H7 (cell line): ENCODE results near the gene ELMOD1. TPM values are rescaled to one million over a fixed set of nuclear protein-coding genes. Genes with fewer than 3 reads are reported as not detected.
"Not testable (repeated sequence)": the region's sequence is repeated elsewhere in the genome, so short reads cannot be mapped to it uniquely, and the experiment has no call there.

Source experiments
- DNase-seq: peaks from one replicate; pipeline ENCODE4 v3.0.0; 2012
- H3K27me3 ChIP-seq: 2 replicates; pipeline ENCODE4 v1.6.0; 2011; ENCODE audit warnings: mild to moderate bottlenecking, low read length; ENCODE audit not compliant: control insufficient read depth, insufficient read depth
- H3K36me3 ChIP-seq: replicated peaks from 2 replicates; pipeline ENCODE4 v1.5.1; 2011; ENCODE audit warnings: low read length; ENCODE audit not compliant: control insufficient read depth, insufficient read depth
- H3K4me3 ChIP-seq: 2 replicates; pipeline ENCODE4 v1.5.1; 2011; ENCODE audit warnings: low read depth, mild to moderate bottlenecking, control low read depth, low read length, moderate library complexity; ENCODE audit not compliant: insufficient read depth
- total RNA-seq: library from RNA; depleted of rRNA; stranded (reverse); fragments of >200 nt; shearing (Covaris generic); gene quantifications from 2 replicates; pipeline ENCODE4 v1.2.3, GENCODE V29; 2014

Gene ELMOD1
- total RNA-seq, 1 experiment from 2014 or later: 0.07 TPM

DNA sequence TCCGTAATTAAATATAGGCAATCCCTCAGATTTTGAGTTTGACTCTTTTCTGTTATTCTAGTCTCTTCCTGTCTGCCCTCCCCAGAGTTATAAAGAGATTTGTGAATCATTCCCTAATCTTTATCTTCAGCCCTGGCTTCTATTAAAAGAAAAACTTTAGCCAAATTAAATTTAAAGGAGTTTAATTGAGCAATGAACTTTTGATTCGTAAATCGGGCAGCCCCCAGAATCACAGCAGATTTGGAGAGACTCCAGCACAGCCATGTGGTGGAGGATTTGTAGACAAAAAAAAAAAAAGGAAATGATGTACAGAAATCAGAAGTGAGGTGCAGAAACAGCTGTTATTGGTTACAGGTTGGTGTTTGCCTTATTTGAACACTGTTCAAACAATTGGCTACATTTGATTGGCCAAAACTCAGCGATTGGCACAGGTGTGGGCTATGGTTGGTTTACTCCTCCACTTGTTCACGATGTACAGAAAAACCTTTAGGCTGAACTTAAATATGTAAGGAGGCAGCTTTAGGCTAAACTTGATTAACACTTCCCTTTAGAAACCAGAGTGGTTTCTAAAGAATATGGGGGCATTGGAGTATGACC lies 23.1 kb upstream of the ELMOD1 start:
- Histone ChIP-seq H3K4me3 (no peak overlapping the region), H3K27me3 (no peaks in the 10 kb centered on the region), H3K36me3 (no peaks in the 10 kb centered on the region)
- DNase-seq: no peak

- Histone ChIP-seq H3K27me3 (no peaks in the 10 kb centered on the region), H3K36me3 (no peaks in the 10 kb centered on the region), H3K4me3 (no peak overlapping the region)
- DNase-seq: no peak
Measured at GRCh38 chr11:107570015-107570414, 20.9 kb upstream of the ELMOD1 start.

DNA sequence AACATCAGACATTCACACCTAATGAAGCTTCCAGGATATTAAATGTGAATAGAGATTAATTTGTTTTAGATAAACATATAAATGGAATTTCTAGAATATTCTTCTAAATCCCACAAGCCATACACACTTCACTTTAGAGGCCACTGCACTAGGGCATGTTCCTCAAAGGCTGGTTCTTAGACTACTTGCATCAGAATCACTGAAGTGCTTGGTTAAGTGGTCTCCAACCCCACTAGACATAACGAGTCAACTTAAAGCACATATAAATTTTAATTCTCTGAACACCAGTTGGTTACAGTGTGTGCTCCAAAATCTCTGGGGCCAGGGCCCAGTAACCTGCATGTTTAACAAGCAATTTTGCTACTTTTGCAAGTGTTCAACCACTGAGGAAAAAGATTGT lies 17.5 kb upstream of the ELMOD1 start:
- Histone ChIP-seq H3K36me3 (no peaks in the 10 kb centered on the region), H3K4me3 (no peak overlapping the region), H3K27me3 (no peaks in the 10 kb centered on the region)
- no peak for DNase-seq

DNA sequence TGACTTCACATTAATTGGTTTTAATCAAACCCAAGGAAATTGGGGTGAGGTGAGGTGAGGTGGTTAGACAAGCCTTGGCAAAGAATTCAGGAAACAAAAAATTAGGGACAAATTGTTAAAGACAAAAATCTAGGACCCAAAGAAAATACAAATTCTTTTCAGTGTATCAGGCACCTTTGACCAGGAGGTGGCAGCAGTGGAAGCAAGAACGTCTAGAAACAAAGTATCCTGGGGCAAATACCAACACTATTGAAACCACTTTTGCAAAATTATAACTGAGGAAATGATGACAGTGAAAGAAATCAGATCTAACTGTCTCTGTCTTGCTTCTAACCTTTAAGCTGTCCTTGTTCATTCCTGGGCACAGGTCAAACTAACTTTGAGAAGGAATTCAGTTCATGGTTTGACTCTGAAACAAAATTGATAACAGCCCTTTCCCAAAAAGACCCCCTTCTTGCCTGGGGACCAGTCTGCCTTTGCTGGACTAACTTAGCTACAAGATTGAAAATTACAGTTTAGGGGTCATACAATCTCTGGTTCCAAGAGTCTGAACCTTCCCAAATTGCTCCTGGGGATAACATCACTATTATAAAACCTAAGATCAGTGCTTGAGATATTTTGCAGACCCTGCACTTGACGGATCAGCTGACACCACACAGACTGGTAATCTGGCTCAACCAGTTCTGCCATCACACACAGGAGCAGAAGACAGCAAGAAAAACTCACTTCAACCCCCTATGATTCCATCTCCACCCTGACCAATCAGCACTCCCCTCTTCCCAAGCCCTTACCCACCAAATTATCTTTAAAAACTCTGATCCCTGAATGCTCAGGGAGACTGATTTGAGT lies 14.2 kb upstream of the ELMOD1 start:
- not testable (repeated sequence) for H3K36me3 ChIP-seq, H3K4me3 ChIP-seq, H3K27me3 ChIP-seq
- DNase-seq: peak; percentile 56

GRCh38 chr11:107577346-107577711 lies 13.6 kb upstream of the ELMOD1 start:
- DNase-seq: no peak
- Histone ChIP-seq H3K4me3 (no peak overlapping the region), H3K36me3 (no peaks in the 10 kb centered on the region), H3K27me3 (no peaks in the 10 kb centered on the region)

DNA sequence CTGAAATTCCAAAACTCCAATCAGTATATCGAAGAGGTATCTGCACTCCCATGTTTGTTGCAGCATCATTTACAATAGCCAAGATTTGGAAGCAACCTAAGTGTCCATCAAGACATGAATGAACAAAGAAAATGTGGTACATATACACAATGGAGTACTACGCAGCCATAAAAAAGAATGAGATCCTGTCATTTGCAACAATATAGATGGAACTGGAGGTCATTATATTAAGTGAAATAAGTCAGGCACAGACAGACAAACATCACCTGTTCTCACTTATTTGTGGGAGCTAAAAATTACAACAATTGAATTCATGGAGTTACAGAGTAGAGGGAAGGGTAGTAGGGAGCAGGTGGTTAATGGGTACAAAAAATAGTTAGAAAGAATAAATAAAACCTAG lies 11.8 kb upstream of the ELMOD1 start:
- H3K4me3 ChIP-seq, DNase-seq: not testable (repeated sequence)

GRCh38 chr11:107581147-107581546 lies 9.8 kb upstream of the ELMOD1 start:
- H3K4me3 ChIP-seq: no peak overlapping the region
- peak; percentile 8 for DNase-seq
- no peaks in the 10 kb centered on the region; the same call in 1 of the 2 replicates for H3K27me3 ChIP-seq
- no peaks in the 10 kb centered on the region for H3K36me3 ChIP-seq

More for the DNA sequence above, 11.8 kb upstream of the ELMOD1 start:
- H3K36me3 ChIP-seq, H3K27me3 ChIP-seq: not testable (repeated sequence)

- H3K27me3 ChIP-seq: peaks cover 16% of the 10 kb centered on the region
- H3K4me3 ChIP-seq: no peak overlapping the region
- no peak for DNase-seq
- no peaks in the 10 kb centered on the region for H3K36me3 ChIP-seq
Measured at GRCh38 chr11:107583629-107584195, 7.2 kb upstream of the ELMOD1 start.

- H3K4me3 ChIP-seq: no peak overlapping the region
- no peaks in the 10 kb centered on the region for H3K36me3 ChIP-seq
- no peak for DNase-seq
- H3K27me3 ChIP-seq: peaks cover 52% of the 10 kb centered on the region
Measured at GRCh38 chr11:107587306-107587979, 3.5 kb upstream of the ELMOD1 start.

GRCh38 chr11:107591378-107592230 lies 657 bp downstream of the ELMOD1 start:
- peak; percentile 74 for DNase-seq
- H3K27me3 ChIP-seq: peaks cover 68% of the 10 kb centered on the region
- peak overlapping the region; percentile 59 for H3K4me3 ChIP-seq
- no peaks in the 10 kb centered on the region for H3K36me3 ChIP-seq

DNA sequence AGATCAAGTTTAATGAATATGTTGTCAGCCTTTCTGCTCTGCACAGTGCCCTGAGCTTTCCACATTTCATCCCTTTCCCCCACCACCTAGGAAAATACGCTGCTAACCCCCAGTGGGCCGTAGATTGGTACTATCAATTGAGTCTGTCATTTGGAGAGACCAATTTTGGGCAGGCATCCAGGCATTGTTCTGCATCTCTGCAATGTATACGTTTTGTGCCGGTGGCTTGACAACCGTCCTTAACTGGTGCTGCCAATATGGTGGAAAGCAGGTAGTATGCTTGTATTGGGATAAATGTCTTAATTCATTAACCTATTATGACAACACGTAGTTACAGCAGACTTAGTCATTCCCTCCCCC lies 1.3 kb downstream of the ELMOD1 start:
- H3K4me3 ChIP-seq: no peak overlapping the region
- H3K27me3 ChIP-seq: peaks cover 63% of the 10 kb centered on the region
- no peak for DNase-seq
- no peaks in the 10 kb centered on the region for H3K36me3 ChIP-seq

DNA sequence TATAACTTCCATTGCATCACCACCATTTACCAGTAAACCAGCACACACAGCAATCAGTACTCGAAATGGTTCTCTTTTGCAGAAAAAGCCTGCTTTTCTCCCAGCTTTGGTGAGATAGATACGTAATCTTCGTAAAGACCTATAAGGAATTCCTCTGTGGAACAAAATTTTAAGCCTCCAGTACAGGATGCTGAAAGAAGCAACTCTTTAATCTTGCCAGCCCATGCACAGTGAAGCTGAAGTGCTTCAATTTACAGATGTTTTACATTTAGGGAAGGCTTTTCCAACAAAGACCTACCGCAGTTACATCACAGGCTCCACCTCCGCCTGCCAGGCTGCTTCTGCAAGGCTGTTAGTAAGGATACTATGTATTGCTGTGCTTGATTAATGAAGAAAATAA lies 1.9 kb downstream of the ELMOD1 start:
- Histone ChIP-seq H3K27me3 (peaks cover 59% of the 10 kb centered on the region), H3K4me3 (no peak overlapping the region), H3K36me3 (no peaks in the 10 kb centered on the region)
- peak; percentile 21 for DNase-seq

DNA sequence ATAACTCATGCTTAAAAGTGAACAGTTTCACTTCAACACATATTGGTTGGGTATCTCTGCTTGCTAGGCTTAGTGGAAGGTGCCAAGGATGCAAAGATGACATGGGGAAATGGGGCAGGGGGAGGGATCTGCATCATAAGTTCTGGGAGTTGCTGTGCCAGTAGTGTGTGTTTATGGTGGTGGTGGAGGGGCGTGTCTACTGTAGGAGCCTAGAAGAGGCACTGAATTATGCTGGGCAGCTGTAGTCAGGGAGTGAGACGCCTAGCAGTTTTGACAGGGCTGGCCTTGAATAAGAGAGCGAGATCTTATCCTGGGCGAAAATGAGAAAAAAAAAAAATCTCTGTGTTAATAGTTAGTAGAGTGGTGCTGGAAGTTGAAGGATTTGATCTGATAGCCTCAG lies 3.0 kb downstream of the ELMOD1 start:
- no peaks in the 10 kb centered on the region for H3K36me3 ChIP-seq
- no peak overlapping the region for H3K4me3 ChIP-seq
- peak; percentile 36 for DNase-seq
- peaks cover 50% of the 10 kb centered on the region for H3K27me3 ChIP-seq

DNA sequence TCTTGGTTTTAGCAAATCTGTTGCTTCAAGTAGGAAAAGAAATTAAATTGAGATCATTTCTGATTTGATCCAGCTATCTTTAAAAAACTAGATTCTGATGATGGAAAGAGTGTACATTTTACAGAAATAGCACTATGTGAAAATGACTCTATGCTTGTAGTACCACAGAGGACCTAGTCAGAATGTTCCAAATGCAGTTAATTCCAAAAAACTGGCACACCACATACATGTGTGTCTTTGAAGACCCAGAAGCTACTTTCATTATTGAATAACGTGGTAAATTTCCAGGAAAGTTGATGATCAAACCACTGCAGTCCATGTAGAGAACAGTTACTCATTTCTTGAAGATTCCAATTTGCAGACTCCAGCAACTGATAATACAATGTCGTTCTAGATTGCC lies 3.8 kb downstream of the ELMOD1 start:
- no peak for DNase-seq
- no peaks in the 10 kb centered on the region for H3K36me3 ChIP-seq
- peaks cover 42% of the 10 kb centered on the region for H3K27me3 ChIP-seq
- no peak overlapping the region for H3K4me3 ChIP-seq
